Liver (tissue), 9 donors: ENCODE results near the gene FSTL1. TPM values are rescaled to one million over a fixed set of nuclear protein-coding genes. Genes with fewer than 3 reads are reported as not detected.

Experiments used
- DNase-seq: peaks from one replicate; pipeline ENCODE4 v3.0.0-alpha.2; 2017; ENCODE audit warnings: low spot score
- H3K27ac ChIP-seq, 2 donors: one replicate each; pipeline ENCODE4 v1.7.0; 2013; ENCODE audit warnings: inconsistent platforms in 2 of 2, low read length in 2 of 2, control low read depth in 1 of 2, low read depth in 1 of 2, mild to moderate bottlenecking in 1 of 2
- H3K27me3 ChIP-seq, 4 donors: one replicate each; pipeline versions ENCODE4 v1.6.1 to v1.7.0; 2013; ENCODE audit warnings: low read length in 3 of 4, inconsistent platforms in 1 of 4, mild to moderate bottlenecking in 1 of 4, moderate library complexity in 1 of 4; ENCODE audit not compliant: control insufficient read depth in 4 of 4, insufficient read depth in 4 of 4
- H3K36me3 ChIP-seq, 4 donors: one replicate each; pipeline versions ENCODE4 v1.6.1 to v1.7.0; 2013; ENCODE audit warnings: low read length in 3 of 4, mild to moderate bottlenecking in 3 of 4, low read depth in 1 of 4, moderate library complexity in 1 of 4; ENCODE audit not compliant: control insufficient read depth in 4 of 4, insufficient read depth in 3 of 4
- H3K4me1 ChIP-seq, 4 donors: one replicate each; pipeline versions ENCODE4 v1.6.1 to v1.7.0; 2013; ENCODE audit warnings: low read length in 3 of 4, mild to moderate bottlenecking in 3 of 4, moderate library complexity in 1 of 4; ENCODE audit not compliant: control insufficient read depth in 4 of 4, insufficient read depth in 4 of 4
- H3K4me3 ChIP-seq, 3 donors: one replicate each; pipeline versions ENCODE4 v1.6.1 to v1.7.0; 2013; ENCODE audit warnings: low read length in 3 of 3, control low read depth in 1 of 3, low read depth in 1 of 3, mild to moderate bottlenecking in 1 of 3
- H3K9ac ChIP-seq, 2 donors: one replicate each; pipeline ENCODE4 v1.7.0; 2013; ENCODE audit warnings: low read length in 2 of 2, mild to moderate bottlenecking in 2 of 2, moderate library complexity in 2 of 2, control low read depth in 1 of 2, low read depth in 1 of 2
- H3K9me3 ChIP-seq, 4 donors: one replicate each; pipeline versions ENCODE4 v1.6.1 to v1.7.0; 2013; ENCODE audit warnings: low read length in 3 of 4; ENCODE audit not compliant: control insufficient read depth in 4 of 4
- ATF3 ChIP-seq: IDR thresholded peaks from 2 replicates; pipeline ENCODE4 v1.6.1; 2016; ENCODE audit warnings: antibody characterized with exemption
- CTCF ChIP-seq: fragments of 150-350 bp; IDR thresholded peaks from 2 replicates; pipeline ENCODE4 v1.5.1; 2017; ENCODE audit warnings: improper control_type of control experiment, low read depth, low read length; ENCODE audit not compliant: missing input control
- EGR1 ChIP-seq, 2 donors: IDR thresholded peaks; 2 replicates each; pipeline ENCODE4 v1.6.1; 2016 to 2018; ENCODE audit warnings: antibody characterized with exemption in 2 of 2, low read depth in 2 of 2
- FOXA1 ChIP-seq: IDR thresholded peaks from 2 replicates; pipeline ENCODE4 v1.6.1; 2016; ENCODE audit warnings: antibody characterized with exemption
- FOXA2 ChIP-seq: IDR thresholded peaks from 2 replicates; pipeline ENCODE4 v1.6.1; 2016; ENCODE audit warnings: antibody characterized with exemption
- GABPA ChIP-seq, 2 donors: IDR thresholded peaks in 1 of 2; conservative IDR thresholded peaks in 1 of 2; 2 replicates each; pipeline ENCODE4 v1.6.1; 2016; ENCODE audit warnings: antibody characterized with exemption in 2 of 2, mild to moderate bottlenecking in 1 of 2, moderate library complexity in 1 of 2
- HNF4A ChIP-seq, 2 donors: conservative IDR thresholded peaks; 2 replicates each; pipeline ENCODE4 v1.6.1; 2016; ENCODE audit warnings: antibody characterized with exemption in 2 of 2, mild to moderate bottlenecking in 2 of 2
- HNF4G ChIP-seq: IDR thresholded peaks from 2 replicates; pipeline ENCODE4 v1.6.1; 2016; ENCODE audit warnings: antibody characterized with exemption
- JUND ChIP-seq, 2 donors: IDR thresholded peaks; 2 replicates each; pipeline ENCODE4 v1.6.1; 2016; ENCODE audit warnings: antibody characterized with exemption in 2 of 2
- MAX ChIP-seq: IDR thresholded peaks from 2 replicates; pipeline ENCODE4 v1.6.1; 2016; ENCODE audit warnings: antibody characterized with exemption
- NR2F2 ChIP-seq: IDR thresholded peaks from 2 replicates; pipeline ENCODE4 v1.6.1; 2016; ENCODE audit warnings: antibody characterized with exemption
- RAD21 ChIP-seq, 2 donors: IDR thresholded peaks; 2 replicates each; pipeline ENCODE4 v1.6.1; 2016; ENCODE audit warnings: antibody characterized with exemption in 2 of 2, mild to moderate bottlenecking in 2 of 2
- REST ChIP-seq: IDR thresholded peaks from 2 replicates; pipeline ENCODE4 v1.6.1; 2016; ENCODE audit warnings: antibody characterized with exemption, mild to moderate bottlenecking
- RXRA ChIP-seq, 2 donors: IDR thresholded peaks; 2 replicates each; pipeline ENCODE4 v1.6.1; 2017 to 2018; ENCODE audit warnings: antibody characterized with exemption in 2 of 2, mild to moderate bottlenecking in 1 of 2
- SP1 ChIP-seq: IDR thresholded peaks from 2 replicates; pipeline ENCODE4 v1.6.1; 2018; ENCODE audit warnings: antibody characterized with exemption, mild to moderate bottlenecking
- YY1 ChIP-seq: IDR thresholded peaks from 2 replicates; pipeline ENCODE4 v1.6.1; 2016; ENCODE audit warnings: antibody characterized with exemption, mild to moderate bottlenecking
- WGBS: extraction: QIAGEN DNeasy Blood & Tissue Kit; methylation state at CpG from one replicate; pipeline ENCODE4 v1.1.7; 2013; 5-methylcytosine and 5-hydroxymethylcytosine counted together
- polyA plus RNA-seq, 2 donors: library from polyadenylated mRNA; stranded (reverse) in 1 of 2; unstranded in 1 of 2; fragments of 200-250 nt in 1 of 2; fragments of >200 nt in 1 of 2; fragmentation: Nextera tagmentation in 1 of 2; extraction: Ambion mirVana in 1 of 2; gene quantifications; one replicate each; pipeline versions ENCODE4 v1.2.1 to v1.2.3, GENCODE V29; 2013 to 2015
- total RNA-seq, 2 donors: library from RNA; depleted of rRNA; stranded (reverse); fragments of >200 nt; gene quantifications; one replicate each; pipeline ENCODE4 v1.2.3, GENCODE V29; 2014
- donor health status: healthy.
- donor health status: healthy.
- donor health status: healthy.
- donor health status: healthy.
- donor health status: healthy.

The FSTL1 gene
- total and polyA plus RNA-seq, 4 donors = 9.6 to 67.5 (median 24.6) TPM

- no peak overlapping the region for H3K4me3 ChIP-seq
- TF ChIP-seq NR2F2 (no peak), ATF3 (no peak), JUND (IDR thresholded peaks at IDR 0.05) (no peak), SP1 (no peak), HNF4G (no peak), YY1 (no peak), GABPA (IDR thresholded peaks at IDR 0.05 in 1 of 2, conservative IDR thresholded peaks at IDR 0.05 in 1 of 2) (no peak), EGR1 (IDR thresholded peaks at IDR 0.05; ENCODE audit: low read depth in 2 of 2) (no peak), REST (no peak), HNF4A (conservative IDR thresholded peaks at IDR 0.05) (no peak), FOXA2 (no peak)
- H3K36me3 ChIP-seq = no peaks in the 10 kb centered on the region
- H3K9ac ChIP-seq = no peak overlapping the region
- DNase-seq = no peak
- H3K27me3 ChIP-seq = no peaks in the 10 kb centered on the region
- H3K9me3 ChIP-seq = no peaks in the 10 kb centered on the region
- 54% methylated on average over 7 of the region's 7 CpGs for WGBS
- no peak overlapping the region for H3K27ac ChIP-seq
- H3K4me1 ChIP-seq = peaks cover 0 to 28% (median 17%) of the 10 kb centered on the region in 4 donors
Observed at GRCh38 chr3:120418446-120418845, 32.3 kb downstream of the FSTL1 start.

GRCh38 chr3:120417272-120417911, 33.4 kb downstream of the FSTL1 start:
- peak overlapping the region; percentile 18 to 51 for H3K27ac ChIP-seq
- no peaks in the 10 kb centered on the region for H3K27me3 ChIP-seq
- no peaks in the 10 kb centered on the region for H3K36me3 ChIP-seq
- H3K4me3 ChIP-seq = peak overlapping the region; percentile 30 to 53 (median 51)
- peak; percentile 42 for TF ChIP-seq FOXA1
- TF ChIP-seq ATF3 = peak; percentile 13
- no peak for TF ChIP-seq EGR1 (IDR thresholded peaks at IDR 0.05; ENCODE audit: low read depth in 2 of 2)
- no peak for TF ChIP-seq HNF4G
- no peak for TF ChIP-seq NR2F2
- peak; percentile 57 for TF ChIP-seq REST
- peak in 1 of 2 donors; percentile 49 for TF ChIP-seq JUND (IDR thresholded peaks at IDR 0.05)
- TF ChIP-seq RAD21 (IDR thresholded peaks at IDR 0.05) = peak; percentile 99
- peak; percentile 97 for TF ChIP-seq CTCF
- peak; percentile 58 for TF ChIP-seq MAX
- peak in 1 of 2 donors; percentile 23 for TF ChIP-seq GABPA (IDR thresholded peaks at IDR 0.05 in 1 of 2, conservative IDR thresholded peaks at IDR 0.05 in 1 of 2)
- TF ChIP-seq FOXA2 = peak; percentile 57
- TF ChIP-seq SP1 = peak; percentile 51
- TF ChIP-seq RXRA (IDR thresholded peaks at IDR 0.05) = peak; percentile 36 to 38
- peak in 1 of 2 donors; percentile 32 for TF ChIP-seq HNF4A (conservative IDR thresholded peaks at IDR 0.05)
- under 1% methylated on average over 9 of the region's 9 CpGs for WGBS
- peak overlapping the region in 1 of 2 donors; percentile 55 for H3K9ac ChIP-seq
- H3K4me1 ChIP-seq = peaks cover 0 to 32% (median 23%) of the 10 kb centered on the region in 4 donors
- DNase-seq = peak; percentile 83
- H3K9me3 ChIP-seq = no peaks in the 10 kb centered on the region
